Fibroblast of upper back skin (primary cell): ENCODE data around the gene SP3.

Experiments used
- DNase-seq: peaks from one replicate; pipeline ENCODE4 v3.0.0-alpha.2; 2013

Gene SP3

DNA sequence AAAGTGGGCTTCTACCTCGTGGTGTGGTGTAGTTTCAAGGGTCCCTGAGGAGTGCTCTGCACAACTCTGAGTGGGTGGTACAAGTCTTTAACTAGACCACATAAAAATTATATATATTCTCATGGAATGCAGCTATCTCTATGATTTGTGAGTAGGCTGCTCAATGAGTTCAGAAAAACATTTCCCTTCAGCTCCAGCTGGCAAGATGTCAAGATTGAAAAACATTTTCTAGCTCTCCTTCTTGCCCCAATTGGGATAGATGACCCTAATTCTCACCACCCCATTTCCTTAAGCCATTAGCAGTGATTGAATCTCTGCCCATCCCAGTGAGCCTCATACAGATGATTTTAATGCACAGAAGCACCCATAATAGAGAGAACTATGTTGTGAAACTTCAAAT is 28.3 kb upstream of the SP3 start:
- DNase-seq, result peak; percentile 23

DNA sequence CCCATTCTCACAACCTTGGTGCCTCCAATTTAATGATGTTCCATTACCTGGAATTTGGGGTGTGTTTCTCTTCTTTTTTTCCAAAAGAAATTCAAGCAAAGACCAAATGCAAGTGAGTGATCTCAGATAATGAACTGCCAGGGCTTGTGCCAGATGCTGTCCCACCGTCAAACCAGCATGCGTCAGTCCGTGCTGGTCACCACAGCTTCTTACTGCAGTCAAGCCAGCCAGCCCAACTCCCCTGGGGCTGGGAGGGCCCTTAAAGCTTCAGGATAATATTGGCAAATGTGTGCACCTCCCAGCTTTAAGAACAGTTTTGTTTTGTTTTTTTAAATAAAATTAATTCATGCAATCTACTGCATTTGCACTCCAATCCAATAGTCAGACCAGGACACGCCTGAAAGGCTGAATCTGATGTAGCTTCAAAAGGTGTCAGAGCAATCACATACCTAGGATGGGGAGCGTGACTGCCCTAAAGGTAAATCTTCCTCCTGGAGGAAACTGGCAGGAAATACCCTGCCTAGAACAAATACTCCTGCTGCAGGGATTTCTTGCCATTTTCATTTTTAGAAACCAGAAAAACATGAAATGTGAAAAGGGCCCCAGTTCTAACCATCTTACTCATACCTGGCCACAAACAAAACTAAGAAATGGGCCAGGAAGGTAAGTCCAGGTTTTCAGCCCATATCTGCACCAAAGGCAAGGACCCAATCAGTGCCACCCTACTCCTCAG is 26.8 kb upstream of the SP3 start:
- peak; percentile 48 for DNase-seq

DNA sequence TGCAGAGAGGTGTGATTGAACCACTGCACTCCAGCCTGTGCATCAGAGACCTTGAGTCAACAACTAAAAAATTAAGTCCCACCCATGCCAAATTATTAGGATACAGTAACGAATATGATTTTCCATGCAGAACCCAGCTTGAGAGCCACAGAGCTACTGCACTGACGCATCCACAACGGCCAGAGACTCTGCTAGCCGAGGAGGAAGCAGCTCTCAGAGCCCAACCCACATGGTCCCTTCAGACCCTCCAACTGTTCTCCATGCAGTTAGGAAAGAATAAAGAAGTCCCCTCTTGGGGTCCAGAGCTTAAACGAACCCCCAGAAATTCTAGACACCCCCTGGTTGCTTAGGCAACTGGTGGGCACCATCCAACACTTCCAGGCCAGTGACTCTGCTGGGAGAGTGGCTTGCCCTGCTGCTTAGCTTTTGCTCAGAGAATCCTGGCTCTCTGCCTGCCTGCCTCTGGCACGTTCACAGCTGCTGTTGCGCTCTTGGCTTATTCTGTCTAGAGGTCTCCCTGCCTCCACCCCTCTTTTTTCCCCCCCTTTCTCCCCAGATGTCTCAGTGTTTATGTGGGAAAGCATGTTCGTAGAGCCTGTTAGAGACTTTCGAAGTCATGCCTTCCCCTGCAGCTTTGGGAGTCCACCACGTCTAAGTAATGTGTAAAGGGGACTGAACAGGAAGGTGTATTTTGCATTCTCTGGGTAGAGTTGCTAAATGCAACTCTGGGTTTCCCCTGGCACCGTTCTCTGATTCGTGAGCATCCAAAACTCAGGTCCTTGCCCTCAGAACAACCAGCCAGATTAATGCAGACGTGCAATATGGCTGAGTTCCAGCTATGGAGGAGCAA is 26.0 kb upstream of the SP3 start:
- DNase-seq, result peak; percentile 83

DNA sequence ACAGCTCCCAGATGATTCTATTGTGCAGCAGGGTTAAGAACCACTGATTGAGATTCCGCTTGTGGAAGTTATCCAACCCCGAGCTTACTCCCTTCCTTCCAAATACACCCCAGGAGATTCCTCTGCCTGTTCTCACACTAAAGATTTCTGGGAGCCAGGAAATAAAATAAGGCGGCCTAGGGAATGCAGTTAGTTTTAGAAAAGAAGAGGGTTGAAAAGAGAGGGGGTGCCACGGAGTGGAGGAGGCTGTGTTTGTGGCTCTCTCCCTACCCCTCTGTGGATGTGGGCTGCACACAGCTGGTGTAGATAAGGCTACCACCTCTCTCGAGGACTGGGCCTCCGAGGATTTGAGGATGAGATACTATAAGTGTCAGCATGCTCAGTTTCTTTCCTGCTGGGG is 25.1 kb upstream of the SP3 start:
- no peak for DNase-seq

DNA sequence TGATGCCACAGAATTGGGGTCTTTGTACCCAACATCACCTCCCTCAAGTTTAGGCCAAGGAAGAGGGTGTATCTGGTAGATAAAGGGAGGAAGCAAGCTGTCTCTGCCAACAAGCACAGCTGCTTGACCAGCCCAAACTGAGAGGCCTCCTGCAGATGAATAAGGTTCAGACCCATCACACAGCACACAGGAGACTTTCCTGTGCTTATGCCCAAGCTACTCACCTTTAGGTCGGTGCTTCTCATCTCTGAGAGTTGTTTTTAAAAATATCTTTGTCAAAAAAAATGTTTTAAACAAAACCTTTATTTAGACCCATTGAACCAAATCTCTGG is 24.7 kb upstream of the SP3 start:
- no peak for DNase-seq

DNA sequence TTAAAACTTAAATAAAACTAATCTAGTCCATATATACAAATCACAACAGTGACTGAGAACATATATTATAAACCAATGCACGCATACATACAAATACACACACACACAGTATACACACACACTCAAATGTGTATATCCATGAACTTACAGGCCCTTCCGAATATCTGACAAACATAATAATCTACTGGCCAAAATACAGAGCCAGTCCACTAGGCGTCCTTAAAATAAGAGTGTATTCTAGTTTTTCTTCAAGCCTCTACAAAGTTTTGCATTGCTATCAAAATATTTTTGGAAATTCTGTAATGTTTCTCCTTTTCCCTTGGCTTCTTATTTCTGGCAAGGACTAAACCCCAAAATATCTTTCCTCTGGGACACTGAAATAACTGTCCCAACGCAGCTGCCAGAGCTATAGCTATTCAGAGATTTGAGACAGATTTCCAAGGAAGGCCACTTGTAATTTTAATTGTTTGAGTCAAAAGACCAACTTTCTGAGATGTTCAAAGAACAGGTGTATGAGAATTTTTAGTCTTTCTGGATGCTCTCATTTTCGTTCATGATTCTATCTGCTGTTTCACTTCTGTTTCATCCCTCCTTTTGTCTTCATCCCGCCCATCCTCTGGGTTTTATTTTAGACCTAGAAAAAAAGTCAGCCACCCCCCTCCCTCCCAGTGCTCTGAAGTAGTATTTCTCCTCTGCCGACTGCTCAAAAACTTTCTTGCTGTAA is 24.1 kb upstream of the SP3 start:
- no peak for DNase-seq

DNA sequence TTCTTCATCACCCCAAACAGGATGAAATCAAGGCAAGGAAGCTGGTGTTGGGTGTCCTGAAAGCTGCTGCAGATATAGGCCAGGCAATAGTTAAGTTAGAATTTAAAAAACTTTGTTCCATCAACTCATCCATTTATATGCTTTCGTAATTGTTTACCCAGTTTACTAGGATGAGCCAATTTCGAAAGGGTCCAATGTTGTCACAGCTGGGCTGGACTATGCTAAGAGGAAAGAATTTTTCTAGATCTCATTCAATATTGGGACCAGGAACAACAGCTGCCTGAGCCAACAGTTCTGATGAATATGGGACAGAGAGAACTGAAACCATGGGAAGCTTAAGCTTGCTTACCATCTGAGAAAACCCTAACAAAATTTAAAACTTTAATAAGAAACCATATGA is 21.6 kb upstream of the SP3 start:
- no peak for DNase-seq

DNA sequence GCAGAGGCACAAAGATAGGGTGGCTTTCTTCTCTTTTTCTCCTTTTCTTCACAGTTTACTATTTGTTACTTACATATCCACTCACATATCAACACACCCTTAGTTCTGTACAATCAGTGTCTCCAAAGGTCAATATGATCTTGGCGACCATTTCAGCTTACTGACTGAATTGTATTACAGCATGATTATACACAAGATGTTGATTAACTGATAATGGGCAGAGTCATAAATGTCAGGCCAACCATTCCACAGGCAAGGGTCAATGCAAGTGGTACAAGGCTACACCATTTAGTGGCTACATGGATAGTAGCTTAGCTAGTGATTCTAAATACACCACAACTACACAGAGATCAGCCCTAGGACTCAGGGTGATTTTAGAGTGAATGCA is 20.4 kb upstream of the SP3 start:
- DNase-seq, result no peak

DNA sequence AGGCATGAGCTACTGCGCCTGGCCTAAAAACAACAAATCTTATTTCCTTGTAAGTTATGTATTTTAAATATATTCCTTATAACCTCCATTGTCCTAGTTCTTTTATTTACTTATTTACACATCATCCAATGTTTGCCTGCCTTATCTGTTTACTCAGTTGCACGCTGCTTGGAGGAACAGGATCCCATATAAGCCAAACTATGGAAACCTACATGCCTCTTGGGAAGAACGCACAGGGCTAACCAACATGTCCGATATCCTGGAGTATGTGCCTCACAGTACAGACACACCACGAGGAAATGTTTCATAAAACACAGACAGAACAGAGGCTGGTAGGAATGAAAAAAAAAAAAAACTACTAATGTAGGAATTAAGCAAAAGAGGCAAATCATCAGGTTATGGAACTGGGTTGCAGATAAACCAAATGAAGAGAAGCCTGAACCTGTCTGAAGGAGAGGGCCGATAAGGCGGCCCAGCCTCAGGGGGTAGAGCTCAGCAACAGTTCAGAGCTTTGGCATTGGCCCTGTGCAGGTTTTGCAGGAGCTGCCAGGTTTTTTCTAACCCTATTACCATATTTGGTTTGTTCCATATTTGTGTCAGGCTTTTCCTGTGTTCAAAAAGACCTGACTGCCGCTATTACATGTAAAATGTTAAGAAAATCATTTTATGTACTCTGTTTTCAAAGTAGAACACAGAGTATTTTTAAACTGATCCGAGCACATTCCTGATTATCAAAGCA is 19.9 kb upstream of the SP3 start:
- no peak for DNase-seq

DNA sequence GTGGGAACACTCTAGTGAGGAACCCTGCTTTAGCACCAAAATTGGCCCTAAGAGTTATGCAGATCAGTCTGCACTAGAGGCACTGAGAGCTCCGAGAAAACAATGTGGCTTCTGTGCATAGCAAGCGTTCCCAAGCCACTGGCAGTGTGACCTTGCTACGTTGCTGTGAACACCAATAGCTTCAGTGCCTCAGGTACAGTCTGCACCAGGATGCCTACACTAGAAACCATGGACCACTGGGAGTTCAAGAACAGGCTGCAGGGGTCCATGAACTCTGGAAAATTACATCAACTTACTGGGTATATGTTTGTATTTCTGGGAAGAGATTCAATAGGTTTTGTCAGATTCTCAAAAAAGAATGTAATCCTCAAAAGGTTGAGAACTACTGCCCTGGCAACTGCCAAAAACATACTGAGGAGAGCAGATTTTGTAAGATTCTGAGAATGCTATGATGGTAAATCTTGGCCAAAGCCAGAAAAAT is 18.3 kb upstream of the SP3 start:
- peak; percentile 52 for DNase-seq

DNA sequence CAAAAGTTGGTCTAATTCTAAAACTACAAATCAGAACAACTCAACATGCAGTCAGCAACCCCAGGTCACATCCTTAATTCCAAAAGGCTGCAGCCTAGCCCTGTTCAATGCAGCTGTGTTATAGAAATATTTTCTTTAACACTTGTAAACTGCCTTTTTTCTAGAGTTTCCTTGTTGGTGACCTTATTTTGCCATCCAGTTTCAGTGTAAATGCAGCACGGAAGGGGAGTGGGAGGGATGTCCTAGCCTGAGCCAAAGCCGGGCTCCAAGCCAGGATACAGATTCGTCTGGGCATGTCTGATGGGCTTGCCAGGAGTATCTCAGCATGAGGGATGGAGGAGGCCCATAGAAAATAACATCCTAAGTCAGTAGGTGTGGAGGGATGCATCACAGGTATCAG is 17.7 kb upstream of the SP3 start:
- peak; percentile 61 for DNase-seq

DNA sequence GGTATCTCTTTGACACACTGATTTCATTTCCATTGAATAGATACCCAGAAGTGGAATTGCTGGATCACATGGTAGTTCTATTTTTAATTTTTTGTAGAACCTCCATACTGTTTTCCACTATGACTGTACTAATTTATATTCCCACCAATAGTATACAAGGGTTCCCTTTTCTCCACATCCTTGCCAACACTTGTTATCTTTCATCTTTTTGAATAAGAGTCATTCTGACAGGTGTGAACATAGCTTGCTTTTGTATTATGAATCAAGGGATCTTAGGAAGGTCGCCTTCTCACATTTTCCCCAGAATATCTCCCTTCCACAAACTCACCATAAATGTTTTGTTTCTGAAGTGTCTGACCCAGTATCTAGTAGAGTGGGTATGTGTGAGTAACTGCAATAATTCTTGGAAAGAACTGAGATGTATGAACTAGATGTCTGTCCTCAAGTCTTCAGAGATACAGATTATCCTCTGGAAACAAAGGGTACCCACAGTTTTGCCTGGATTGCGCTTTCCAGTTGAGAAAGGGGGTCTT is 17.1 kb upstream of the SP3 start:
- DNase-seq, result no peak

DNA sequence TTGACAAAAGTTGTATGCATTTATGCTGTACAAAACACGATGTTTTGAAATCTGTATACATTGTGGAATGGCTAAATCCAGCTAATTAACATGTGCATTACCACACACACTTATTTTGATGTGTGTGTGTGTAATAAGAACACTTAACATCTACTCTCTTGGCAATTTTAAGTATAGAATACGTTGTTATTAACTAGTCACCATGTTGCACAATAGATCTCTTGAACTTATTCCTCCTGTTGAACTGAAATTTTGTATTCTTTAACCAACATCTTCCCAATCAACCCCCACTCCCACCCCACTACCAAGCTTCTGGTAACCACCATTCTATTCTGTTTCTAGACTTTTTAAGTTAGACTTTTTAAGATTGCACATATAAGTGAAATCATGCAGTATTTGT is 16.3 kb upstream of the SP3 start:
- DNase-seq, result no peak

DNA sequence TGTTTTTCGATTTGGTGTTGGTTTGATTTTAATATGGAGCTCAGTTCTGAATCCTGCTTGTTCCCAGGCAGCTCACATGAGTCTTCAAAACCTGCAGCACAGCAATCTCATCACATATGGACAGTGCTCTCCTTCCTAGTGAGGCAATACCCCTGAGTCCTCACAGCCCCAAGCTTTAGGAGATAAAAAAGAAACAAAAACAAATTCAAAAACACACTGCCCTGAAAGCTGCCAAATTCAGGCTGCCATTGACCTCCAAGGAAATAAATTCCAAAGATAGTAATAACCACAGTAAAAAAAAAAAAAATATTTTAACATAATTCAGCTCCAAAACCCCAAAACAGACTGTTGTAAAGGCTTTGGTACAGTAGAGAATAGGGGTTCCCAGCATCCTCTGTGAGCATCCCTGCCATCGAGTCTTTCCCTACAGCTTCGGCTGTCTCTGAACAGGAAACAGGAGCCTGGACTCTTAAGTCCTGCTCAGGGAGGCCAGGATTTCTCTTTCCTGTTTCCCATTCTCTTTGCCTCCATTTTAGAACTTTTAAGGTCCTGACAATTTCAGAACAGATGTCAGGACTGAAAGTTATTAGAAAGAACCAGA is 14.7 kb upstream of the SP3 start:
- DNase-seq, result peak; percentile 53

DNA sequence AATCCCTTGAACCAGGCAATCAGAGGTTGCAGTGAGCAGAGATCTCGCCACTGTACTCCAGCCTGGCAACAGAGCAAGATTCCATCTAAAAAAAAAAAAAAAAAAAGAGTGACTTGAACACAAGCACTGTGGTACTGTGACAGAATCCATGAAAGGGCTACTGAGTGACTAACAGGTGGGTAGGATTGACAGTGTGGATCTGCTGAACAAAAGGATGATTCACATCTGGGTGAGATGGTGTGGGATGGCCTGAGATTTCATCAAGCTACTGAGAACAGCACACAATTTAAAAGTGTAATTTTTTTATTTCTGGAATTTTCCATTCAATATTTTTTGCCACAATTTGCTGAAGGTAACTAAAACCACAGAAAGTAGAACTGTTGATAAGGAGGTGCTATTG is 13.3 kb upstream of the SP3 start:
- DNase-seq, result no peak

DNA sequence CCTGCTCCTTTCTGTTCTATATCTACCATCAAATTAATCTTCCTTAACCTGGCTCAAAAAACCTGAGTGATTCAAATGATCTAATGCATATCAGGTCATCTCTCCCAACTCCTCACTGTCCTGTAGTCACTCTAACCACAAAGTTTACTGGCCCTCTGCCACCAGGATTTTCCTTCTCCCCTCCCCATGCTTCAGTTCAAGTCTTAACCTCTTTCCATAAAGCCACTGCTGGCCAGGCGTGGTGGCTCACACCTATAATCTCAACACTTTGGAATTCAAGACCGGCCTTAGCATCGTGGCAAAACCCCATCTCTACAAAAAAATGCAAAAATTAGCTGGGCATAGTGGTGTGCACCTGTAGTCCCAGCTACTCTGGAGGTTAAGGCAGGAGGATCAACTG is 7.5 kb upstream of the SP3 start:
- DNase-seq, result peak; percentile 62

DNA sequence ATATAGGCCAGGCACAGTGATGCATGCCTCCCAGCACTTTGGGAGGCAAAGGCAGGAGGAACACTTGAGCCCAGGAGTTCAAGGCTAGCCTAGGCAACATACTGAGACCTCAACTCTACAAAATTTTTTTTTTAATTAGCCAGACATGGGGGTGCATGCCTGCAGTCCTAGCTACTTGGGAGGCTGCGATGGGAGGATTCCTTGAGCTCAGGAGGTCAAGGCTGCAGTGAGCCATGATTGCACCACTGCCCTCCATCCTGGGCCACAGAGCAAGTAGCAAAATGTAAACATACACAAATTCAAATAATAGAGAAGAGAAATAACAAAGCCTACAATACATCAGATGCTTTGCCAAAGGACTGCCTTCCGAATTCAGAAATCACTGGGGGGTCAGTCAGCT is 7.0 kb upstream of the SP3 start:
- DNase-seq, result no peak

DNA sequence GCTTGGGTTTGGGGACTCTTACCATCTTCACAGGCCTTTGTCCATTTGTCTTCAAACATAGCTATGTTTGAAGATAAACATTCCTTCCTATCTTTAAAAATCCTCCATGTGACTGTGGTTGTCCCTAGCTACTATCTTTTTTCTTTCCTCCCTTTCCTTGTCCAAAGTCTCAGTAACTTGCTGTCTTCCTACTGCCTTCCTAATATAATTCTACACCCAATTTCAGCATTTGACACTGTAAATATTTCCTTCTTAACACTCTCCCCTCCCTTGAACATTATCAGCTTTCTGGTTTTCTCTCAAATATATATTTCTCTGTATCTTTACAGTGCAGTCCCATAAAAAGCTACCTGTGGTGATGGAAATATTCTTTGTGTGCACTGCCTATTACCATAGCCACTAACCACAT is 5.3 kb upstream of the SP3 start:
- no peak for DNase-seq

DNA sequence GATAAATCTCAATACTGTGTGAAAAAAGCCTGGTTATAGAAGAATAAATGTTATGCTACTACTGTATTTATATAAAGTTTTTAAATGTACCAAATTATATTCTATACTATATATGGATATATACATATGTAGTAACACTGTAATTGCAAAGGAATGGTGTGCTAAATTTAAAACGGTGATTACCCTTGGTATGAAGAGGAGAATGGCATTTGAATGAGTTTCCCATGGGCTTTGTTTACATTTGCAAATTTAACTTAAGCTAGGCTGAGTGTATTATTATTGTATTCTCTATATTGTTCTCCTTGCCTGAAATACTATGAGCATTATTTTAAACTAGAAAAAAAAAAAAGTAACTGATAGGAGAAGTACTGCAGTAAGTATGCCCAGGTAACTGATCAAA is 4.7 kb upstream of the SP3 start:
- peak; percentile 68 for DNase-seq

DNA sequence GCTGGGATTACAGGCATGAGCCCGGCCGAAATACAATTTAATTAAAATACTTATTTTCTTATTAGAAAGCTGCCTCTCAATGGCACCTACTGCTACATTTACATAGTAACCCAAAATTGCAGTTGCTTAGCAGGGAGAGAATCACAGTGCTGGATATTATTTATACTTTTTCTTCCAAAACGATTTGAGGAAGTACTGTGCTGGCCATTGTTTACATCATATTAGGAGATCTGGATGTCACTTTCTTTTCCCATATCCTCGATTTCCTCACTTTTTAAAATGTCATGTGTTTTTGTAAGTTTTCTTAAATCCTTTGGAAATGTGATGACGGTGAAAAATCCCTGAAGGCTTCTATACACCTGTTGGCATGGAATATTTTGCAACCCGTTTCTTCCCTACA is 3.4 kb upstream of the SP3 start:
- DNase-seq, result no peak

DNA sequence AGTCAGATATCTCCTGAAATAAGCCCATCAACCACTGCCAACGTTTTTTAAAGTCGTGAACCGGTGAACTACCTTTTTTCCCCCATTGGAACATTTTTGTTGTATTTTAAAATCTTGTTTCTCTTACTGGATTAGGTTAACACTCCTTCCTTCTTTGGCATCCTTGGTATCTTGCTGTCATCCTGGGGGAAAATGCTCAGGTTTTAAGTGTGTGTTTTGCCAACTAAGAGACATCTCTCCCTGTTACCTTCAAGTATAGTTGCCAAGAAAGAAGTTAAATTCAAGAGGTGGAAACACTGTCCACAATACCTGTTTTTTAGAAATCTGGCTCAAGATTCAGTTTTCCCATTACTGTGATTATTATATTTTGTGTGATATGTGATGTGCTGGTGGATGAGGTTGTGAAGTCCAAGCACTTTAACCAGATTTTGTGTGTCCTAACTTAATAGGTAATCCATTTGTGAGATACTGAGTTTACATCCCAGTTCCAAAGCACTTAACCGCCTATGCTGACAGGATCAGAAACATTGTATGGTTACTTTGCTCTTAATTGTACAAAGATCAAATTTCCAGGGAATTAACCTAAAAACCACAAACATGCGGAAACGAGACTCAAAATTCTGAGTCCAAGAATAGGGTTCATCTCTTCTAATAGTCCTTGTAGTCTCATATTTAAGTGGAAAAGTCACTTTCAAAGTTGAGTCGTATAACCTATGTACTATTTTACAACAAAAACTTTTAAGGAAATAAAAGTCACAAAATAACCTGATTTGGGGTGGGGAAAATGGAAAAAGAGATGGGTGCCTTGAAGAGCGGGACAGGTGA is 1.3 kb upstream of the SP3 start:
- no peak for DNase-seq
